T-helper 1 cell treated with Interleukin-12 subunit alpha and Interleukin-12 subunit beta and Interleukin-4 antibody, amounts not matched to agents 30 μg/mL and 1 μg/mL, for 36 hours (primary cell): ENCODE results near the gene MAPKAP1.

Source experiments
- H3K27ac Mint-ChIP-seq: one replicate; pipeline ENCODE4 v1.8.0; 2021; ENCODE audit warnings: mild to moderate bottlenecking, mixed read lengths
- H3K27me3 Mint-ChIP-seq: one replicate; pipeline ENCODE4 v1.8.0; 2021; ENCODE audit warnings: low read depth, mixed read lengths
- H3K36me3 Mint-ChIP-seq: one replicate; pipeline ENCODE4 v1.8.0; 2021; ENCODE audit warnings: low read depth, mixed read lengths
- H3K4me1 Mint-ChIP-seq: one replicate; pipeline ENCODE4 v1.8.0; 2021; ENCODE audit warnings: low read depth, mixed read lengths
- H3K4me3 Mint-ChIP-seq: one replicate; pipeline ENCODE4 v1.8.0; 2021; ENCODE audit warnings: mild to moderate bottlenecking, moderate library complexity, mixed read lengths
- H3K9me3 Mint-ChIP-seq: one replicate; pipeline ENCODE4 v1.8.0; 2021; ENCODE audit warnings: mixed read lengths

MAPKAP1 gene

DNA sequence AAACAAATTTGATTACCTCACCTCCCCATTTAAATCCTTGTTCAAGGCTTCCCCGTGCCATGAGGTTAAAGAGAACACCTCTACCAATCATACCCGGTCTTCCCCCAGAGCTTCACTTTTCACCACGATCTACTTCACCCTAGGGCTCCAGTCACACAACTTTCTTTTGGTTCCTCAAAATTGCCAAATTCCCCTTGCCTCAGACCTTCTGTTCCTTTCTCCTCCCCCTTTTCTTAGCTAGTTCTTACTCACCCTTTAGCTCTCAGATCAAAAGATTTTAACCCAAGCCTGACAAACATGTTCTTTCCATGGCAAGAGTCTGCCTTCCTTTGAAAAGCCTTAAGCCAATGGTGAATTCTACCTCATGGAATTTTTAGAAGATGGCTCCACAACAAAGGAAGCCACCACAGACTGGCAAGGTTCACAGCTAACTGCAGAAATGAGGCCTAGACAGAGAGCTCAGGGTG, 56.7 kb downstream of the MAPKAP1 start:
- Mint-ChIP-seq H3K36me3 (peaks cover 10% of the 10 kb centered on the region), H3K4me3 (no peak overlapping the region), H3K9me3 (no peaks in the 10 kb centered on the region), H3K27ac (peak overlapping the region; percentile 9), H3K27me3 (no peaks in the 10 kb centered on the region), H3K4me1 (peaks cover 34% of the 10 kb centered on the region)

DNA sequence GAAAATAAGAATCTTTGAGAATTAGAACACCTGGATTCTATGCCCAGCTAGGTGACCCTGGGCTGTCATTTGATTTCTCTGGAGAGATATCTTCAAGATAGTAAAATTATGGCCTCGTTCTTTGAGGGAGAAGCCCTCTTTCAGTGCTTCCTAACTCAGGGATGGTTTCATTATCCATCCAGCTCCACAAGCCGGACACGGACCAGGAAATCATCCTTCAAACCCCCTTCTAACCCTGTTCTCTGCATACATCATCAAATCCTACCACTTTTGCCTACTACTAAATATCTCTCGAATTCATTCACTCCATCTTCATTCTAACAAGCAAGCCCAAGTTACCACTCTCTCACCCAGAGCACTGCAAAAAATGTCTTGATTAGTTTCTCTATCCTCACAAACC, 57.2 kb downstream of the MAPKAP1 start:
- Mint-ChIP-seq H3K27me3 (no peaks in the 10 kb centered on the region), H3K36me3 (peaks cover 12% of the 10 kb centered on the region), H3K9me3 (no peaks in the 10 kb centered on the region), H3K4me1 (peaks cover 38% of the 10 kb centered on the region), H3K27ac (peak overlapping the region; percentile 9), H3K4me3 (no peak overlapping the region)

- Mint-ChIP-seq H3K4me3 (no peak overlapping the region), H3K9me3 (no peaks in the 10 kb centered on the region), H3K4me1 (peaks cover 41% of the 10 kb centered on the region), H3K27me3 (no peaks in the 10 kb centered on the region), H3K36me3 (peaks cover 12% of the 10 kb centered on the region), H3K27ac (no peak overlapping the region)
Observed at GRCh38 chr9:125649315-125649714, 57.7 kb downstream of the MAPKAP1 start.

DNA sequence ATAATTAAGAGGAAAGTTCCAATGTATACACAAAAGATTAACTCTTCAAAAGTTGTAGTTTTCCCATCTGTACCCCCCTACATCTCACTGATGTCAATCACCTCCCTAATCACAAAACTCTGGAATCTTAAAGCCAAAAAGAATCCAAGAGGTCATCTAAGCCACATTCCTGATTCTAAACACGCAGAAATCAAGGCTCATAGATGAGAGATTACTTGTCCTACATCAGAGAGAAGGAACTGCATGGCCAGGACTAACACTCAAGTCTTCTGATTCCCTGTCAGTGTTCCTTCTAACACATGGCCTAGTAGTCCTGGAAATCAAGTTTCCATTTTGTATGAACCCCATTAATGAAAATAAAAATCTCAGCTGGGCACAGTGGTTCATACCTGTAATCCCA, 58.7 kb downstream of the MAPKAP1 start:
- H3K36me3 Mint-ChIP-seq: peaks cover 12% of the 10 kb centered on the region
- H3K4me1 Mint-ChIP-seq: peaks cover 41% of the 10 kb centered on the region
- no peaks in the 10 kb centered on the region for H3K27me3 Mint-ChIP-seq
- no peak overlapping the region for H3K27ac Mint-ChIP-seq
- H3K4me3 Mint-ChIP-seq: no peak overlapping the region
- no peaks in the 10 kb centered on the region for H3K9me3 Mint-ChIP-seq

GRCh38 chr9:125646621-125647100, 60.3 kb downstream of the MAPKAP1 start:
- H3K27me3 Mint-ChIP-seq: no peaks in the 10 kb centered on the region
- H3K4me3 Mint-ChIP-seq: peak overlapping the region; percentile 53
- no peak overlapping the region for H3K27ac Mint-ChIP-seq
- peaks cover 9% of the 10 kb centered on the region for H3K36me3 Mint-ChIP-seq
- no peaks in the 10 kb centered on the region for H3K9me3 Mint-ChIP-seq
- peaks cover 43% of the 10 kb centered on the region for H3K4me1 Mint-ChIP-seq

GRCh38 chr9:125646217-125646616, 60.8 kb downstream of the MAPKAP1 start:
- Mint-ChIP-seq H3K36me3 (peaks cover 9% of the 10 kb centered on the region), H3K4me3 (no peak overlapping the region), H3K4me1 (peaks cover 43% of the 10 kb centered on the region), H3K27me3 (no peaks in the 10 kb centered on the region), H3K27ac (no peak overlapping the region), H3K9me3 (no peaks in the 10 kb centered on the region)

DNA sequence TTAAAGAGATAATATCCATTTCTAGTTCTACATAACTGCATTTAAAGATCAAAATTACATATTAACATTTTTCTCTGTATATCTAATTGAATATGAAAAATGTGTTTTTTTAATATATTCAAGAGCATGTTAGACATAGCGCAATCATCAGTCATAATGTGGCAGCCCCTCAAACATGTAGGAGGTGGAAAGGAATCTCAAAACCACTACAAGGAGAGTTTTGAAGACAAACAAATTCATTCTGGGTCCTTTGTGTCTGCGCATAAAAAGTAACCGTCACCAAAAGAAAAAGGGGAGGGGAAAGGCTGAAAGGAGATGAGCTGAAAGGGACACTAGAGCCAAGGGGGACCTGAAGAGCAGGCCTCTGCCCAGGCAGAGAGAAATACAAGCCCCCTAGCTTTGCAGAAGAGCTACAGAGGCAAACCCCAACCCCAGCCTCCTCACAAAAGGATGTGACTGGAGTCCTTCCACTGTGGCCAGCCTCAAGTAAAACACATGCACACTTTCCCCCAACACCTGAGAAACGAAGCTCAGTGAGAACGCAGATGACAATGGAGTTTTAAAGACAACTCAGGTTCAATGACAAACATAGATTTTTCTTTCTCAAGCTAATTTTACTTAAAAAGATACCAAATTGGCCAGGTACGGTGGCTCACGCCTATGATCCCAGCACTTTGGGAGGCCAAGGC, 62.0 kb downstream of the MAPKAP1 start:
- no peaks in the 10 kb centered on the region for H3K27me3 Mint-ChIP-seq
- H3K27ac Mint-ChIP-seq: no peak overlapping the region
- no peak overlapping the region for H3K4me3 Mint-ChIP-seq
- H3K9me3 Mint-ChIP-seq: no peaks in the 10 kb centered on the region
- H3K36me3 Mint-ChIP-seq: peaks cover 2% of the 10 kb centered on the region
- H3K4me1 Mint-ChIP-seq: peaks cover 32% of the 10 kb centered on the region

- Mint-ChIP-seq H3K4me1 (peaks cover 23% of the 10 kb centered on the region), H3K27me3 (no peaks in the 10 kb centered on the region), H3K27ac (no peak overlapping the region), H3K9me3 (no peaks in the 10 kb centered on the region), H3K36me3 (peaks cover 1% of the 10 kb centered on the region), H3K4me3 (no peak overlapping the region)
Observed at GRCh38 chr9:125642311-125642710, 64.7 kb downstream of the MAPKAP1 start.

DNA sequence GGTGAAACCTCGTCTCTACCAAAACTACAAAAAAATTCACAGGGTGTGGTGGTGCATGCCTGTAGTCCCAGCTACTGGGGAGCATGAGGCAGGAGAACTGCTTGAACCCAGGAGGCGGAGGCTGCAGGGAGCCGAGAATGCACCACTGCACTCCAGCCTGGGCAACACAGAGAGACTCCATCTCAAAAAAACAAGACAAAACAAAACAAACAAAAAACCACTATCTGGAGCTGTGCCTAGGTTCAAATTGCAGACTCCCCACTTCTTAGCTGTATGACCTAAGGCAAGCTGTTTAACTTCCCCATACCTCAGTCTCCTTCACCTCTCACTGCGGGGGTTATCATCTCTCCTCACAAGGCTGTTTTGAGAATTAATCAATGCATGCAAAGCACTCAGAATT, 68.0 kb downstream of the MAPKAP1 start:
- H3K36me3 Mint-ChIP-seq: no peaks in the 10 kb centered on the region
- no peaks in the 10 kb centered on the region for H3K27me3 Mint-ChIP-seq
- peaks cover 21% of the 10 kb centered on the region for H3K4me1 Mint-ChIP-seq
- no peaks in the 10 kb centered on the region for H3K9me3 Mint-ChIP-seq
- H3K27ac Mint-ChIP-seq: no peak overlapping the region
- H3K4me3 Mint-ChIP-seq: no peak overlapping the region

DNA sequence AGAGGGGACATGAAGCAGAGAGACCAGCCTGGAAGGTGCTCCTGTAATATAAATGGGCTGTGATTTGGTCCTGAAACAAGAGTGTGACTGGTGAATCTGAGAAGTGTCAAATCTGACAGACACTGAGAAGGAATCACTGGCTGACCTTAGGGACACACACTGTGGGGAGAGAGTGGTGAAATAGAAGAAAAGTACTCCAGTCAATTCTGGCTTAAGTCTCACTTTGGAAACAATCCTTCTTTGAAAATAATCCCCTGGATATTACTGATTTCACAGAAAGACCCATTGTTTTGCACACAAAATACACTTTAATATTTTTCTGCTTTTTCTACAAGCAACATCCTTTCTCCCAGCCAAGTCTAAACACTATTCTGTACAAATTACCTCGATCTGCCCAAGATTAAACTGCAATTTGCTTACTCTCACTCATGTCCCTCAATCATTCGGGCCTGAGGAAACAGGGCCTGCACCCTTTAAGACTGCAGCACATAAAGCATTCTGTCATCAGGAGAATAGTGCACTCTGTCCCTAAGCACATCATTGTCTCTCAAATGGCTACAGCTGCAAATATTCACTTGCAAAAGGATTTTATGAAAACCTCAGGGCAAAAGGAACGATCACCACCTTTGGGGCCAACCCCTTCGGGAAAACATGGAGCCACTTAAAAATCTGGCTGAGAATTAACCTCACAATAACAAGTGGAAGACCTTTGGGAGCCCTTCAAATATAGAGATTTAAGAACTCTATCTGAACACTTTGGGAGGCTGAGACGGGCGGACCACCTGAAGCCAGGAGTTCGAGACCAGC, 68.6 kb downstream of the MAPKAP1 start:
- Mint-ChIP-seq H3K27me3 (no peaks in the 10 kb centered on the region), H3K9me3 (no peaks in the 10 kb centered on the region), H3K4me1 (peaks cover 21% of the 10 kb centered on the region), H3K4me3 (no peak overlapping the region), H3K27ac (no peak overlapping the region), H3K36me3 (no peaks in the 10 kb centered on the region)

- peaks cover 28% of the 10 kb centered on the region for H3K4me1 Mint-ChIP-seq
- H3K27me3 Mint-ChIP-seq: no peaks in the 10 kb centered on the region
- no peaks in the 10 kb centered on the region for H3K36me3 Mint-ChIP-seq
- H3K4me3 Mint-ChIP-seq: no peak overlapping the region
- no peaks in the 10 kb centered on the region for H3K9me3 Mint-ChIP-seq
- no peak overlapping the region for H3K27ac Mint-ChIP-seq
Observed at GRCh38 chr9:125637241-125637640, 69.8 kb downstream of the MAPKAP1 start.

DNA sequence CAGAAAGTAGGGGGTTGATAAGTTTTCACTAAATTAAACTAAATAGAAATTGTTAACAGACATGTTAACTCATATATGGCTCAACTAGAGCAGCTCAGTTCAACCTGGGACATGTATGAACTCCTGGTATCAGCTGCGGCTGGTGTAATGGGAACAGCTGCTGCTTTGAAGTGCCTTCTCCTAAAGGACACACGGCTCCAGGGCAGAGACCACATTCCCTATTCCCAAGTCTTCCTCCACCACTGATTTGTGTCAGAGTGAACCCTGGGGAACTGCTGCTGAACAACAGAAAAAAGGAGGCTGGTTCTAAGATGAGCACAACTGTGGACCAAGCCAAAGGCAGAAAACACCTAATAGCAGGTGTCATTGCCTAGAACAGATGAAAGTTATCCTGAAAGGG, 71.1 kb downstream of the MAPKAP1 start:
- Mint-ChIP-seq H3K27me3 (no peaks in the 10 kb centered on the region), H3K4me1 (peaks cover 38% of the 10 kb centered on the region), H3K27ac (no peak overlapping the region), H3K4me3 (no peak overlapping the region), H3K9me3 (no peaks in the 10 kb centered on the region), H3K36me3 (no peaks in the 10 kb centered on the region)

DNA sequence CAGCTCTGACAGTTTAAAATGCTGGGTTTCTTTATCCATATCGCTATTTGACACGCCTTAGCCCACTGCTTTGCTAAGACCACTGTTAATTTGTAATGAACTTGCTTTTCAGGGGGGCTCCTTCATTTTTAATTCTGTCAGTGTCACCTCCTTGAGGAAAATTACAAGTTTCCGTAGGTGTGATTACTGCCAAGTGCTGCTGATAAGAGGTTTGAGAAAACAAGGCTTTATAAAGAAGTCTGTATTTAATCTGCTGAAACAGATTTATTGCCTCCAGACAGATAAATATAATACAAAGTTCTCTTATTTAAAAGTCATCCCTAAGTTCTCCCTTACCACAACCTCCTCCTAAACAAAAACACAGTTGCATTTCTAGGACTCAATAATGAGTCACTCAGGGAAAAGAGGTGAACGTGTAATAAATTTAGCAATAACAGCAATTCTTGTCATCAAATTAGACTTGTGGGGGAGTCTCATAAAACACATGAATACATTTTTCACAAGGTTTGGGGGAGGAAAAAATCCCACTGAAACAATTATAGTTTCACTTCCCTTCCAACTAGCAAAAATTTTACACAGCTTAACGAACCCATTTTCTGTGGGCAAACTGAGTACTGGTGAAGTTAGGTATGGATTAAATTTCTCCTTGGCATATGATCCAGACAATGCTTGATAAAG, 72.8 kb downstream of the MAPKAP1 start:
- Mint-ChIP-seq H3K9me3 (no peaks in the 10 kb centered on the region), H3K4me3 (no peak overlapping the region), H3K4me1 (peaks cover 38% of the 10 kb centered on the region), H3K27ac (no peak overlapping the region), H3K36me3 (no peaks in the 10 kb centered on the region), H3K27me3 (no peaks in the 10 kb centered on the region)

GRCh38 chr9:125633116-125633745, 73.8 kb downstream of the MAPKAP1 start:
- Mint-ChIP-seq H3K9me3 (no peaks in the 10 kb centered on the region), H3K4me1 (peaks cover 38% of the 10 kb centered on the region), H3K36me3 (no peaks in the 10 kb centered on the region), H3K27me3 (no peaks in the 10 kb centered on the region), H3K27ac (no peak overlapping the region), H3K4me3 (no peak overlapping the region)
